Sigmoid colon (tissue), 7 donors: ENCODE measurements around the gene P3H3. TPM values are rescaled to one million over a fixed set of nuclear protein-coding genes. Genes with fewer than 3 reads are reported as not detected.
A peak's percentile ranks its signal among the peaks of the same experiment; 100 is the strongest.

ENCODE experiments used
- DNase-seq: peaks from one replicate; pipeline ENCODE4 v3.0.0-alpha.2; 2019
- H3K27ac ChIP-seq, 4 donors: fragments of 200-600 bp; sonication (generic); one replicate each; pipeline ENCODE4 v1.5.1; 2016 to 2019; ENCODE audit warnings: mild to moderate bottlenecking in 1 of 4
- H3K27me3 ChIP-seq, 3 donors: fragments of 200-600 bp; sonication (generic); one replicate each; pipeline ENCODE4 v1.5.1; 2019; ENCODE audit warnings: mild to moderate bottlenecking in 1 of 3
- H3K36me3 ChIP-seq, 4 donors: fragments of 200-600 bp; sonication (generic); one replicate each; pipeline ENCODE4 v1.5.1; 2016 to 2019
- H3K4me1 ChIP-seq, 4 donors: fragments of 200-600 bp; sonication (generic); one replicate each; pipeline ENCODE4 v1.5.1; 2017 to 2019
- H3K4me3 ChIP-seq, 4 donors: fragments of 200-600 bp; sonication (generic); one replicate each; pipeline ENCODE4 v1.5.1; 2017 to 2019; ENCODE audit warnings: mild to moderate bottlenecking in 2 of 4, moderate library complexity in 1 of 4
- H3K9me3 ChIP-seq, 4 donors: fragments of 200-600 bp in 3 of 4; sonication (generic) in 3 of 4; one replicate each; pipeline versions ENCODE4 v1.5.1 to v1.6.1; 2013 to 2019
- CTCF ChIP-seq, 4 experiments: fragments of 450-650 bp in 3 of 4; fragments of 200-600 bp in 1 of 4; IDR thresholded peaks; one replicate each; pipeline ENCODE4 v1.5.1; 2016 to 2019; ENCODE audit warnings: antibody characterized with exemption in 4 of 4, mild to moderate bottlenecking in 3 of 4, moderate library complexity in 2 of 4
- EP300 ChIP-seq, 4 donors: sonication (generic); formaldehyde crosslinking; IDR thresholded peaks; one replicate each; pipeline ENCODE4 v1.6.1; 2017; ENCODE audit warnings: antibody characterized with exemption in 4 of 4
- POLR2A ChIP-seq, 2 donors: fragments of 450-650 bp; IDR thresholded peaks; one replicate each; pipeline ENCODE4 v1.6.1; 2016; ENCODE audit warnings: antibody characterized with exemption in 2 of 2, mild to moderate bottlenecking in 2 of 2, moderate library complexity in 2 of 2
- POLR2AphosphoS5 ChIP-seq, 4 donors: sonication (generic); formaldehyde crosslinking; IDR thresholded peaks; one replicate each; pipeline ENCODE4 v1.6.1; 2017; ENCODE audit warnings: antibody characterized with exemption in 4 of 4
- WGBS, 2 donors: extraction: QIAGEN DNeasy Blood & Tissue Kit; methylation state at CpG; one replicate each; pipeline ENCODE4 v1.1.7; 2013; 5-methylcytosine and 5-hydroxymethylcytosine counted together
- intact Hi-C: fragments of 100-400 bp; cut with DNase I; formaldehyde crosslinking; loops from one replicate; pipeline ENCODE4 v1.15.1; 2023
- polyA plus RNA-seq, 3 donors: library from polyadenylated mRNA; stranded (reverse); fragments of 200-250 nt; gene quantifications; one replicate each; pipeline ENCODE4 v1.2.3, GENCODE V29; 2013
- total RNA-seq, 4 donors: library from RNA; depleted of rRNA; stranded (reverse); fragments of >200 nt; gene quantifications; one replicate each; pipeline ENCODE4 v1.1.0, GENCODE V29; 2016
- donor health status: healthy with polysubstance abuse.
- donor health status: Bipolar disorder and iron deficiency.
- donor health status: healthy.

P3H3 gene
- total and polyA plus RNA-seq, 7 donors, result 0.60 to 69.8 (median 16.4) TPM

GRCh38 chr12:6829536-6830220 is 1.5 kb downstream of the P3H3 start:
- no peak for DNase-seq
- peaks cover 3 to 56% (median 38%) of the 10 kb centered on the region in 4 donors for H3K4me1 ChIP-seq
- WGBS, 2 donors, result 19 to 49% methylated on average over 19 of the region's 19 CpGs
- peak overlapping the region; percentile 80 to 91 (median 86) for H3K27ac ChIP-seq
- H3K36me3 ChIP-seq, result peaks cover 0 to 31% (median 6%) of the 10 kb centered on the region in 4 donors
- no peaks in the 10 kb centered on the region for H3K27me3 ChIP-seq
- H3K4me3 ChIP-seq, result peak overlapping the region; percentile 69 to 97 (median 82)
- TF ChIP-seq POLR2A (IDR thresholded peaks at IDR 0.05), result no peak
- no peak for TF ChIP-seq EP300 (IDR thresholded peaks at IDR 0.05)
- peak in 1 of 4 experiments; percentile 21 for TF ChIP-seq CTCF (IDR thresholded peaks at IDR 0.05)
- TF ChIP-seq POLR2AphosphoS5 (IDR thresholded peaks at IDR 0.05), result no peak
- intact Hi-C loops, result loop anchor here (5.0 kb wide), 2 partner anchors 62 to 212 kb away; partner anchors contain the start of gene PTMS
- H3K9me3 ChIP-seq, result no peaks in the 10 kb centered on the region

- Histone ChIP-seq H3K4me3 (no peak overlapping the region), H3K36me3 (peaks cover 0 to 34% (median 6%) of the 10 kb centered on the region in 4 donors), H3K4me1 (peaks cover 3 to 53% (median 33%) of the 10 kb centered on the region in 4 donors), H3K9me3 (no peaks in the 10 kb centered on the region), H3K27ac (peak overlapping the region in 2 of 4 donors; percentile 85 to 91), H3K27me3 (no peaks in the 10 kb centered on the region)
- TF ChIP-seq EP300 (IDR thresholded peaks at IDR 0.05), result no peak
- TF ChIP-seq POLR2AphosphoS5 (IDR thresholded peaks at IDR 0.05), result no peak
- TF ChIP-seq POLR2A (IDR thresholded peaks at IDR 0.05), result no peak
- TF ChIP-seq CTCF (IDR thresholded peaks at IDR 0.05), result no peak
- 72 to 86% methylated on average over 11 of the region's 11 CpGs for WGBS, 2 donors
- intact Hi-C loops, result no loop called here
- no peak for DNase-seq
These were observed 2.2 kb downstream of the P3H3 start for GRCh38 chr12:6830286-6830890.

GRCh38 chr12:6830999-6831398 is 2.8 kb downstream of the P3H3 start:
- no peaks in the 10 kb centered on the region for H3K27me3 ChIP-seq
- H3K36me3 ChIP-seq, result peaks cover 0 to 34% (median 6%) of the 10 kb centered on the region in 4 donors
- no peaks in the 10 kb centered on the region for H3K9me3 ChIP-seq
- 78 to 93% methylated on average over 6 of the region's 6 CpGs for WGBS, 2 donors
- peaks cover 3 to 47% (median 28%) of the 10 kb centered on the region in 4 donors for H3K4me1 ChIP-seq
- no peak overlapping the region for H3K4me3 ChIP-seq
- H3K27ac ChIP-seq, result no peak overlapping the region
- no peak for DNase-seq
- TF ChIP-seq CTCF (IDR thresholded peaks at IDR 0.05), result no peak
- TF ChIP-seq EP300 (IDR thresholded peaks at IDR 0.05), result no peak
- TF ChIP-seq POLR2AphosphoS5 (IDR thresholded peaks at IDR 0.05), result no peak
- TF ChIP-seq POLR2A (IDR thresholded peaks at IDR 0.05), result no peak
- intact Hi-C loops, result no loop called here

DNA sequence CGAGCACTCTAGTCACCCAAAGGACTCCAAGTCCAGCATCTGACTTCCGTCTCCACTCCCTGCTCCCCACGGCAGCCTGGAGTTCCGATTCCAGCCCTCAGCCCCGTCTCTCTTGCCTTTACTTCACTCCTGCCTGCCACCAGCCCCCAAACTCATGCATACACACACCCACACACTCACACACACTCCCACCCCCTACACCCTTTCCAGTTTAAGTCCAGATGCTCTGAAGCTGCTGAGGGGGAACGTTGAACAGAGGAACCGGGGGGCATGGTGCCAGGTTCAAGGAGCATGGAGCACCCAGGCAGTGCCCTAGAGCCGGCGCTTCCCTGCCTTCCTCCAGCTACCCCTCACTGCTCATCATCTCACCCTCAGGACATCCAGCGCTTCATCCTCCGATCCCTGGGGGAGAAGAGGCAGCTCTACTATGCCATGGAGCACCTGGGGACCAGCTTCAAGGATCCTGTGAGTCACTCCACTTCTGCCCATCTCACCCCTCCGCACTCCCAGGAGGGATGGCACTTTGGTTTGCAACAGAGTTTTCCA is 3.3 kb downstream of the P3H3 start:
- TF ChIP-seq POLR2AphosphoS5 (IDR thresholded peaks at IDR 0.05) (no peak), CTCF (IDR thresholded peaks at IDR 0.05) (no peak), POLR2A (IDR thresholded peaks at IDR 0.05) (no peak), EP300 (IDR thresholded peaks at IDR 0.05) (no peak)
- DNase-seq, result no peak
- 81 to 91% methylated on average over 12 of the region's 12 CpGs for WGBS, 2 donors
- H3K27me3 ChIP-seq, result no peaks in the 10 kb centered on the region
- H3K9me3 ChIP-seq, result no peaks in the 10 kb centered on the region
- H3K4me3 ChIP-seq, result no peak overlapping the region
- H3K4me1 ChIP-seq, result peaks cover 3 to 46% (median 28%) of the 10 kb centered on the region in 4 donors
- no peak overlapping the region for H3K27ac ChIP-seq
- peaks cover 0 to 38% (median 6%) of the 10 kb centered on the region in 4 donors for H3K36me3 ChIP-seq
- intact Hi-C loops, result no loop called here
